T-helper 2 cell treated with Interferon-gamma antibody and Interleukin-4, amounts not matched to agents 100 ng/mL and 5 ng/mL, for 36 hours (primary cell): ENCODE measurements around the gene PCBP3. TPM values are rescaled to one million over a fixed set of nuclear protein-coding genes. Genes with fewer than 3 reads are reported as not detected.
"Not testable (repeated sequence)": the region's sequence is repeated elsewhere in the genome, so short reads cannot be mapped to it uniquely, and the experiment has no call there.

Experiments used
- intact Hi-C: fragments of 100-400 bp; cut with micrococcal nuclease; formaldehyde crosslinking; loops from one replicate; pipeline ENCODE4 v1.15.1; 2023
- total RNA-seq: library from RNA; stranded (reverse); gene quantifications from 2 replicates; pipeline ENCODE4 v1.2.3, GENCODE V29; 2022

PCBP3 gene
- total RNA-seq, 1 donor from 2014 or later = 5.1 TPM

DNA sequence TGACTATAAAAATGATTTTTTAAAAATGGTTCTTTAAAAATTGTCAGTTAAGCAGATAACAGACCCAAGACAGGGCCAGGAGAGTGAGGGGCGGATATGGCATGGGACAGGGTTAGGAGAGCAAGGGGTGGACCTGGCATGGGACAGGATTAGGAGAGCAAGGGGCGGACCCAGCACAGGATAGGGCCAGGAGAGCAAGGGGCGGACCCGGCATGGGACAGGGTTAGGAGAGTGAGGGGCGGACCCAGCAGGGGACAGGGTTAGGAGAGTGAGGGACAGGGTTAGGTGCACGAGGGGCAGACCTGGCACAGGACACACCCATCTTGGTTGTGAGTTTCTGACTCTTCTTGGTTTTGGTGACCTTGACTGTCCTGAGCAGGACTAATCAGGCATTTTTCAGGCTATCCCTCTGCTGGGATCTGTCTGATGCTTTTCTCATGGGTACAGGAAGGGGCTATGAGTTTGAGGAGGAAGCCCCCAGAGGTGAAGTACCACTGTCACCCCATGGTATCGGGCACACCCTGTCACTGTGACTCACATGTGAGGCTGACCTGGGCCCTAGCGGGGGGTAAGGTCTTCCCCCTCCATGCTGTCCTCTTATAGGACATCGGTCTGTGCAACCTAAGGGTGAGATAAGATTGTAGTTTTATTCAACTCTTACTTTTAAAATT is 179.0 kb downstream of the PCBP3 start:
- intact Hi-C loops = no loop called here

DNA sequence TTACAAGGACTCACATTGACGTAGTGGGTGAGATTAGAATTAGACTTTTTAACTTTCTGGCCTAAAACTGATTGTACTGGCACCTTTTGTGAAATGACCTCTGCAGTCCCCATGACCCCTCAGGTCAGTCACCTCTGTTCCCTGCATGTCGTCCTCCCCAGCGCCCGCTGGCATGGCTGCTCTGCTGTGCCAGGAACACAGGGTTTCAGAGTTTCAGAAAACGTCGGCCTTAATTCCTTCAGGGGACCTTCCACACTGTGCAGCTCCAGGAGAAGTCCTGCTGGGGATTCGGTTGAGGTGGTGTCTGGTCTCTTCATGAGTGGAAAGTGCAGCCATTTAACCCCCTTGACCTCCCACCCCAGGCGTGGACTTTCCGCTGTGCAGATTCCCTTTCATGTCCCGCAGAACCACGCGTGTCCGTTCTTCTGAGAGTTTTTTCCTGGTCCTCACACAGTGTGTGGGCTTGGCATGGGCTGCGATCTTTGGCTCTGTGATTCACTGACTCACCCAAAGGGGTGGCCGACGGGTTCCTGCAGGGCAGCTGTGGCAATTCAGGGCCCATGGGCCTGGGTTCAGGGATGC is 179.7 kb downstream of the PCBP3 start:
- intact Hi-C loops = no loop called here

DNA sequence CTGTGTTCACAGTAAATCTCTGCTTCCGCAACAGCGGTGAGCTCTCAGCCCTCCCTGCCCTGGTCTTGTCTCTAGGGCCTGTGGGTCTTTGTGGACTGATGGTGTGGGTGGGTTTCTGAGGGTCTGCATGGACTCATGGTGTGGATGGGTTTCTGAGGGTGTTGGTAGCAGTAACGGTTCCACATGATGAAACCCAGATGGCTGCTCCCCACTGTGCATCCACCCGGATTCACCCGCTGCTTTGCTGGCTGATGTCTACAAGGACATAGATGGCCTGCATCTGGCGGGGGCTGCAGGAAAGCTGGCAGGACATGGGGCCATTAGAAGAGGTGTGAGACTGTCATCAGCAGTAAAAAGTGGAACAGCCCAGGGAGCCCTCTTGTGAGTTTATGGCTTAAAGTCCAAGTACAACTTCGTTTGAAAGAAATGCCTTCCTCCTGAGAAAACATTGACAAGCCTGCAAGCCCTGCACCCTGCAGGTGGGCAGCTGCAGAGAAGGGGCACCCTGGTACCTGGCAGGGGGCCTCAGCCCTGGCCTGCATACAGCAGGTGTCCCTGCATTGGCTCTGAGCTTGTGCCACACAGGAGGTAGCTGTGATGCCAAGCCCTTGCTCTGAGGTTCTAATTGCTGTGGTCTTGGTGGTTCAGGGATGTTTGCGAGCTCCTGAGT is 181.2 kb downstream of the PCBP3 start:
- intact Hi-C loops = no loop called here

DNA sequence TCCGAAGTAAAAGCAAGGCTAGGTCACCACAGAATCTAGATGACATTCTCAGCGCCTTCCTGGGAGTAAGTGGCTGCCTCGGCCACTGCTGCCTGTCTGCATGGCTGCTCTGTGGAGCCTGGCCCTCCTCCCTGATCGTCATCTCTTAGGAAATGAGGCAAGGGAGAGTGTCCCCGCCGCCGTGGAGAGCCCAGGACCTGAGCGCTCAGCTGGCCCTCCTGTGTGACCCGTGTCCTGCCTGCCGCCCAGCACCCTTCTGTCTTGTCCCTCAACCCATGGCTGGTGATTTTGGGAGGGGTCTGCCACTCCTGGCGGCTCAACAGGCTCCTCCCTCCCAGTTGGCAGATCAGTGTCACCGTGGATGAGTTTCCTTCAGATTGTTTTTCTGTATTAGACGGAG is 181.7 kb downstream of the PCBP3 start:
- intact Hi-C loops = no loop called here

DNA sequence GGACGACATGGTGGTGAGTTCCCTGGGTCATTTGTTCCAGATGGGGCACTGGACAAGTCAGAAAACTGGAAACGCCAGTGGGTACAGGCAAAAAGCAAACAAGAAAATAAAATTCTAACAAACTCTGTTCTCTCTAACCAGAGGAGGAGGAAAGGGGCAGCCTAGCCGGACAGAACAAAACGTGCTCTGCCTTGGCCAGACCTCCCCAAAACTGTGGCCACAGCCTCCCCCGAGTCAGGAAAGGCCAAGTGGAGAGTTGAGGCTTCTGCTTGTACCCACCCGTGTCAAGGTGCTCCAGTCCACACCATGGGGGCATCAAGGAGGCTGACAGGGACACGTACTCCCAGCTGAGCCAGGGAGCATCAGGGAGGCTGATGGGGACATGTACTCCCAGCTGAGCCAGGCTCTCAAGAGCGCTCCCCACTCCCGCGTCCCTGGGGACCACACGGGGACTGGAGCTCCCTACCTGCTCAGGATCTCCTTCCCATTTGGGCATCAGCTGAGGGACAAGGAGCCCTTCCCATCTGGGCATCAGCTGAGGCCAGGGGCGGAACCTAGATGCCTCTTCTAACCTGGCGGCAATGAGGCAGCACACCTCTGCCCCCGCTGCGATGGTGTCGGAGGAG is 183.3 kb downstream of the PCBP3 start:
- intact Hi-C loops = no loop called here

DNA sequence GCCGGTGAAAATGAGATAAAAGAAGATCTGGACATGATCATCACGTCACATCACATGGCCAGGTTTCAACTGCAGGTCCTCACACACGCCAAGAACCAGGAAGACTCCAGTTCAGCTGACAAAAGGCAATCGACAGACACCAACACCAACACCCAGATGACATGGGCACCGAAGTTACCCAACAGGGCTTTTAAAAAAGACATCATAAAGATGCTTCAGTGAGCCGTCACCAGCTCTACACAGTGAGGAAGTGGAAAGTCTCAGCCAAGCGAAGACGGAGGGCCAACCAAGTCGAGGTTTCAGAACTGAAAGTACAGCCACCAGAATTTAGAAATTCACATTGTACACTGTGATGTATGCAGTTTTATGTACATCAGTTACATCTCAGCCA is 183.8 kb downstream of the PCBP3 start:
- intact Hi-C loops = no loop called here

DNA sequence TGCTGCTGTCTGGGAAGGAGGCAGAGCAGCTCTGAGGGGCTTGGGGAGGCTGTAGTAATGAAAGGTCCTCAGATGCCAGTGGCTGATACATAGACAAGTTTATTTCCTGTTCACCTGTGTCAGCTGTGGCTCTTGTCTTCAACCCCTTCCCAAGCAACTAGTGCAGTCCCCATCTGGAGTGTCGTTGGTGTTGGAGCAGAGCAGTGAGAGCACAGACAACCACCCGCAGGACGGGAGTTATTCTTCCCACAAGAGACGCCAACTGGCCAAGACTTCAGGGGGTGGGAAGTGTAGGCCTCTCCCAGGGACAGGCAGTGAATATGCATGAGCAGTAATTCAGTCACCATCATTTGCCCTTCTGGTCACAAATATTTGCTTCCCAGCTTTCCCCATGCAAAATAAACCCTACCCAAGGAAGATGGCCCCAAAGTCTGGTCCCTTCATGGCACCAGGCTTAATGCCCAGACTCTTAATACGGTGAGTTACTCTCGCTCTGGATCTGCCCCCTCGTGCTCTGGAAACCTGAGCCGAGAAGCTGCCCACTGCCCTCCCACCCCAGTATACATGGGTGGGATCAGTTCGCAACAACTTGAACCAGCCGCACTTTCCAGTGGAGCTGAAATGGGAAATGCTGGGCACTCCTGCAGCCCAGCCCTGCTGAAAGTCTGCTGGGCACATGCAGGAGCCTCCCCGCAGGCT is 184.5 kb downstream of the PCBP3 start:
- intact Hi-C loops = no loop called here

DNA sequence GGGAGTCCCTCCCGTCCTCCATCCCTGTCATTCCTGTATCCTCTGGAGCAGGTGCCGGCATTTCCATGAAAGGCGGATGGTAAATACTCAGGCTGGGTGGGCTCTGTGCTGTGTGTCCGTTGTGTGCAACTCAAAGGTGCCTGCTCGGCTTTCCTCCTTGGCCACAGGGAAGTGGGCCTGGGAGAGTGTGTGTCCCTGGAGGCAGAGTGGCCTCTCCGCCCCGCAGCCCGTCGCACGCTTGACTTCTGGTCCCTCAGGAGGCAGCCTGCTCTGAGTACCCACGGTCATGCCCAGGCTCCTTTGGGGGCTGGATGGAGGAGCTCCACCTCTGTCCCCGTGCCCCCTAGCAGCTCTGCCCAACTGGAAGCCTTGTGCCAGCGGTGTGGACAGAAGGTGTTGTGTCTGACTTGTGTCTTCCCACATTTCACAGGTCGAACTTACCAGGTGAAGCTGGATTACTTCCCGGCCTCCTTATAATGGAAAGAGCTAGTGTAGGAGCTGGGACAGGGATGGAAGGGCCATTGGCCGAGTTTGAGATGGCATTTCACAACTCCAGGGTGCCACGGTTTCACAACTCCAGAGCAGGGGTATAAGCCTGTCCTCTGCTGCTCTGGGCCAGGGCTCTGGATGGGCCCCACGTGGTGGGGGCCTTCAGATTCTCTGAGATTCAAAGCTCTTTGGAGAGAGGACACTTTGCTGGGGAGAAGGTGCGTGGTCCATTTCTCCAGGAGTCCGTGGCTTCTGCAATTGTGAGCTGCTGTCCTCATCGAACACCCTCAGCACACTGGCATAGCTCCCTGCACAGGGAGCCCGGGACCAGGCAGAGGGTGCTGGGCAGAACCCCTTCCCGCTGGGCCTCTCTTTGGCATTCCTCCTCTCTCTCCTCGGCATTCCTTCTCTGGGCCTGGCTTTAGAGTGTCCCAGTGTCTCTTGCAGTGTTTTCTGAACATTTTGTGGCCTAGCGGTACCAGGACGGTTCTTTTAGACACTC is 185.3 kb downstream of the PCBP3 start:
- intact Hi-C loops = no loop called here

DNA sequence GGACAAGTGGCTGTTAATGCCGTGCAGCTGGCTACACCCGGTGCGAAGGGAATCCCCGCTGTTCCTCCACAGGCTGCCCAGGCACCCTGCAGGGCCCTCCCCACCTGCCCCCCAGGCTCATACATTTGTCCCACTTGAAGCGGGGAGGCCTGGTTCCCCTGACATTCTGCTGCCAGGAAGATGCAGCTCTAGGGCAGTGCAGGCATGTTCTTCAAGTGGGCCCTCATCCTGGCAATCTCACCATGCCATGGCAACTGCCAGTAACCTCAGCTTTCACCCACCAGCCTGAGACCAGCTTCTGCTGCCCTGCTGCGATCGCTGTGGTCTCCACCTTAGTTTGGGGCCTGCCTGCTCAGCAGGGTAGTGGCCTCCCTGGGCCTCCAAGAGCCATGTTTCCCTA is 186.1 kb downstream of the PCBP3 start:
- intact Hi-C loops = no loop called here

DNA sequence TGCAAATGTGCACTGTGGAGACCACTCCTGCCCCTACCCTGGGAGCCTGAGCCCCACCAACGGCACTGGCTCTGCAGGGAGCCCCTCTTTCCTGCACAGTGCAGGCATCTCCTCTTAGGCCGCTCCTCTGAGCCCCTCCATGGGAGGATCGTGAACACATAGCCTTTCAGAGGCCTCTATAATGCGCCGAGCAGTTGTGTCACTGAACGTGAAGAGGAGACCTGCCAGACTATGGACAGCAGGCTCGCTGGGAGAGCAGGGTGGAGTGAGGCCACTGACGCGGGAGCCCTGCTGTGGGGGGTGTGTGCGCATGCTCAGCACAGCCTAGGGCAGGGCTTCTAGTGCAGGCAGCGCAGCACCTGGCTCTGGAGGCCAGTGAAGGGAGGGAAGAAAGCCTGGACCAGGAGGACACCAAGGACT is 186.7 kb downstream of the PCBP3 start:
- intact Hi-C loops = no loop called here

DNA sequence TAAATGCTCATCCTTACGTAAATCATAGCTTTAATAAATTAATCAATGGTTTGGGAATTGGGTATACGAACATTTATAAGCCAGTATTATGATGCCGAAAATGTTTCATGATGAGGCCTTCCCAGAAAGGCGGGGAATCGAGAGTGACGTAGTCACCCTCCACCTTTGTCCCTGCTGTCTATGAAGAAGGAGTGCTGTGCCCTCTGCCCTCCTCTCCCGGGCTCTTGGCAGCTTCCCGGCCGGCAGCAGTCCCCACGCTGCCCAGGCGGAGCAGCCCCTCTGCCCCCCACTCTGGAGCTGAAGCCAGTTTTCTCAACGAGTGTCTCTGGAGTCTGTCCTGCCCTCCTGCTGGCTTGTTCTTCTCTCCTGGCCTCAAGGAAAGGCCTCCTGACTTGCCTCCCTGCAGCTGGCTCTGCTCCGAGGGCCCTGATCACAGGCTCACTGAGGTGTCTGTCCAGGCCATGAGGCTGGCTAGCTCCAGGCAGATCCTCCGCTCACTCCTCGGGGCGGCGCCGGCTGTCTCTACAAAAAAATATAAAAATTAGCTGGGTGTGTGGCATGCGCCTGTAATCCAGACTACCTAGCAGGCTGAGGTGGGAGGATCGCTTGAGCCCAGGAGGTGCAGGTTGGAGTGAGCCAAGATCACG is 187.3 kb downstream of the PCBP3 start:
- intact Hi-C loops = no loop called here

DNA sequence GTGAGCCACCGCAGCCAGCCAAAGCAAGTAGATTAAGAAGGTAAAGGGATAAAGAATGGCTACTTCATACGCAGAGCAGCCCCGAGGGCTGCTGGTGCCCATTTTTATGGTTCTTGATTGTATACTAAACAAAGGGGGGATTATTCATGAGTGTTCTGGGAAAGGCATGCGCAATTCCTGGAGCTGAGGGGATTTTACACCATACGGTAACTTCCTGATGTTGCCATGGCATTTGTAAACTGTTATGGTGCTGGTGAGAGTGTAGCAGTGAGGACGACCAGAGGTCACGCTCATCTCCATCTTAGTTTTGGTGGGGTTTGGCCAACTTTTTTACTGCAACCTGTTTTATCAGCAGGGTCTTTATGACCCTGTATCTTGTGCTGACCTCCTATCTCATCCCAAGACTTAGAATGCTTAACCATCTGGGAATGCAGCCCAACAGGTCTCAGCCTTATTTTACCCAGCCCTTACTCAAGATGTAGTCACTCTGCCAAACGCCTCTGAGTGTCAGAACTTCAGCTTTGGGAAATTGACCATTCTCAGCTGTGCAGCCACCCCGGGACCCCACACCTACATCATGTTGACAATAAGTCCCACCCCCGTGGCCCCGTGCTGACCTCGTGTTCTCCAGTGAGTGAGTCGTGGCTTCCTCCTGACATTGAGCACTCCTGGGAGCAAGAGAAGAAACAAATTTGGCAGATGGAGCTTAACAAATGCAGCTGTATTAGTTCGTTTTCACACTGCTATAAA is 188.6 kb downstream of the PCBP3 start:
- intact Hi-C loops = no loop called here

DNA sequence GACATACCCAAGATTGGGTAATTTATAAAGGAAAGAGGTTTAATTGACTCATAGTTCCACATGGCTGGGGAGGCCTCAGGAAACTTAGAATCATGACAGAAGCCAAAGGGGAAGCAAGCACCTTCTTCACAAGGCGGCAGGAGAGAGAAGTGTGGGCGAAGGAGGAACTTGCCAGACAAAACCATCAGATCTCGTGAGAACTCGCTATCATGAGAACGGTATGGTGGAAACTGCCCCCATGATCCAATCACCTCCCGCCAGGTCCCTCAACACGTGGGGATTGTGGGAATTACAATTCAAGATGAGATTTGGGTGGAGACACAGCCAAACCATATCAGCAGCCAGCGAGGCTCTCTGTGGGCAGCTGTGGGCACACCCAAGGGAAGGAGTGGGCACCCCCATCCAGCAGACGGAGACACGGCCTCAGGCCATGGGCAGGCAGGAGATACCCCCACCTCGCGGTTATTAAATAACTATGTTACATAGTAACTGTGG is 189.3 kb downstream of the PCBP3 start:
- intact Hi-C loops = not testable (repeated sequence)

DNA sequence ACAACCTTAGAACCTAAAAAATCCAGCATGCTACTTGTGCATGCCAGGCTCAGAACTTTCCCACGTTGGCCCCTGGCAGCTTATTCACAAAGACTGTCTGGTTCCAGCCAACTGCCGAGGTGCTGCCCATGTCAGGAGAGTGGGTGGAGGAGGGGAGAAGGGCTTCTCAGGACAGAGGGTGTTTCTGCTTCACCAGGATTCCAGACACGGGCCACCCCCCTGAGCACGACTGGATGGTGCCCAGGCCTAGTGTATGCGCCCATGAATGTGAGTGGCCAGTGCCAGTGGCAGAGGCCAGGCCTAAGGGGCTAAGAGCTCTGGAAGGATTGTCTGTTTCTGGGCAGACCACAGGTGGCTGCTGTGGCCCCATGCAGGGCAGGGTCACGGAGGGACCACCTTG is 189.9 kb downstream of the PCBP3 start:
- intact Hi-C loops = no loop called here

DNA sequence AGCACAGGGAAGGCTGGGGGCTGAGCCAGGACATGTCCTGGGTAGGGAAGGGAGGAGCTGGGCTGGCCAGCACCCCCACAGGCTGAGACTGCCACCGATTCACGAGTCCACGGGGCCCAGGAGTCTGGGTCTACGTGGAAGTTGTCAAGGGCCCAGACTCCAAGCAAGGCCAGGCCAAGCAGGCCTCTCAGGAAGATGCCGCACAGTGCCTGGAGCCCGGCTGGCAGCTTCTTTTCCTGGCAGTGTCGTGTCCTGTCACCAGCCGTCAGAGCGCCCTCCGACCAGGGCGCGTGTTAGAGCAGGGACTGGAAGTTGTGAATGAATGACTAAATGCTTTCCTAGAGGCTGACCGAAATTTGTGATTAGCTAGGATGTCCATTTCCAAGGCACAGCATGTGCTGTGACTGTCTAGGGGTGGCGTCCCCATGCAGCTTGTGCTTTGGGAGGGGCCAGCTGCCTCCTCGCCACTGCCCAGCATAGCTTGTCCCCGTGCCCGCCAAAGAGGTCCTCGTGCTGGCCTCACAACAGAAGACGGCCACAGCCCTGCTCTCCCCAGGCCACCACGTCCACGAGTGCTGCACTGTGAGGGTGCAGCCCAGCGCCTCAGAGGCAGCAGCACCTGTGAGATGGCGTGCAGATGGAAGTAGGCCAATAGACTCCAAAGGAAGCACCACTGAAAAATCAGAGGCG is 190.6 kb downstream of the PCBP3 start:
- intact Hi-C loops = no loop called here

DNA sequence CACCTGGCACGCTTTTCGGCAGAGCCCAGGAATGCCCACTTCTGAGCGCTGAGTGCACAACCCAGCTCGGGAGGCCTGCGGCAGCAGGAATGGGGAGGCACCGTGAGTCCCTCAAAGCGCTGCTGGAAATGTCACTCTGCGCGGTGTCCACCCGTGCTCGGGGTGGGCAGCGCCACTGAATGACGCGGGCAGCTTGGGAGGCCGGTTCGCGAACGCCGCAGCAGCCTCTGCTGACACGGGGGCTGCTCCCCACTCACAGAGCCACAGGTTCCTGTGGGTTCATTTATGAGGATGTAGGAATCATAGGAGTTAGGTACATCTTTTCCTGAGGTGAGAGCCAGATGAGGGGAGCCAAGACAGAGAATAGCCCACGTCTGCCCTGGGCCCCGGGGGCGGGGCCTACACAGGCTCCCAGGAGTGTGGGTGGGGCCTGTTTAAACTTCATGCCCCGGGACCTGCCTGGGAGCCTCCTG is 191.3 kb downstream of the PCBP3 start:
- intact Hi-C loops = no loop called here

DNA sequence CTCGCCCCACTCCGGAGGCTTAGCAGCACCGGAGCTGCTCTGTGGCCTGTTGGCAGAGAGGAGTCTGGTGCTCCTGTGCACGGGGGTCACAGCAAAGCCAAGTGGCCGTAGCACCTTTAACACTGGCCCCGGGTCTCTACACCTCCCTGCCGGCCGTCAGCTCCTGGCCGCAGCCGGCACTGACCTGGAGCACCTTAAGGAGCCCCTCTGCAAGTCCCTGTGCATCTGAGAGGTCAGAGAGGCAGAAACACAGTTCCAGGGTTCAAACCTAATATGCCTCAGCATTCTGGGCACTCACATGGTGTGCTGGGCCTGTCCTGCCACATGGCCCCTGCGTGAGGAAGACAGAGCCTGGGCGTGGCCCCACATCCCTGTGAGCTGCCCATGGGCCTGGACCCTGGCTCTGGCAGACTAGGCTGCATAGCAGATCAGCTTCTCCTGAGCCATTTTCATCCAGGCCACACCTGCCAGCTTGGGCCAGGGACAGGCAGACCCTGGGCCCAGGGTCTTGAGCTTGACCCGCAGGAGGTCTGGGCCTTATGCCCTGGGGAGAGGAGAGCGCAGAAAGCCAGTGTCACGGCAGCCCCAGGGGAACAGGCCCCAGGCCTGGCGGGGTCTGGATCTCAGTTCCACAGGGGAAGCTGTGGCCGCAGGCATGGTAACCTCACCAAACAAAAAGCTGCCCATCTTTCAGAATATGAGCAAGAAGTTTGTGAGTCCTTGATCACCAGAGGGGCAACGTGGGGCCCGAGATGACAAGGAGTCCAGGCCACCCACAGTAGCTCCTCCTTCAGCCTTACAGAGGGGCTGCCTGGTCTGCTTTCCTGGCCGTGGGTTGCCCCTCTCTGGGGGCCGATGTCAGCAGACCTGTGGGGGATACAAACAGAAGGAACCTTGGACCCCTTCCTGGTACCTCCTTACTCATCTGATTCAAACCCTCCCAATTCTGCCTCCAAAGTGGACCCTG is 192.1 kb downstream of the PCBP3 start:
- intact Hi-C loops = no loop called here
